ENCODE measurements around the gene MRC1. TPM values are rescaled to one million over a fixed set of nuclear protein-coding genes. Genes with fewer than 3 reads are reported as not detected.

Gene MRC1
- polyA plus RNA-seq, 3 donors, result 0.11 to 0.41 (median 0.34) TPM

DNA sequence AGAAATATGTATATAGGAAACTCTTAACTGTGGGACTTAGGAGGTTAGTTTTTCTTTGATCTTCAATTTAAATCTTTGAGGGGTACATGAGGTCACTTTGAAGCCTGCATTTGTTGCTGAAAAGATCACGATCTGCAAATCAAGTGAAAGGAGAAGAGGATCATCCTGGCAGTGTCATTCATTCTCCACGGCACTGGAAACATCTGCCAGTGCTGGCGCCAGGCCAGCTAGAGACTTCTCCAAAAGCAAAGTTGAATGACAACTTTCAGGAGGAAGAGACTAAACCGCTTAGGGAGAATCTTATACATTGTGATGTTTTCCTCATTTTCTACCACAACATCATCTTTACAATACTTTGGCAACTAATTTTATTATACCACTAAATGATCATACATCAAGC, 42.5 kb downstream of the MRC1 start:
- peaks cover 25 to 30% of the 10 kb centered on the region in 2 donors for H3K4me1 ChIP-seq (ENCODE audit: control insufficient read depth in 1 of 2, insufficient read depth in 2 of 2, low read length in 2 of 2)
- H4K20me1 ChIP-seq (ENCODE audit: insufficient read depth, low read length), result no peaks in the 10 kb centered on the region
- peak; percentile 68 to 76 (median 69) for DNase-seq
- TF ChIP-seq, protein P1, sequence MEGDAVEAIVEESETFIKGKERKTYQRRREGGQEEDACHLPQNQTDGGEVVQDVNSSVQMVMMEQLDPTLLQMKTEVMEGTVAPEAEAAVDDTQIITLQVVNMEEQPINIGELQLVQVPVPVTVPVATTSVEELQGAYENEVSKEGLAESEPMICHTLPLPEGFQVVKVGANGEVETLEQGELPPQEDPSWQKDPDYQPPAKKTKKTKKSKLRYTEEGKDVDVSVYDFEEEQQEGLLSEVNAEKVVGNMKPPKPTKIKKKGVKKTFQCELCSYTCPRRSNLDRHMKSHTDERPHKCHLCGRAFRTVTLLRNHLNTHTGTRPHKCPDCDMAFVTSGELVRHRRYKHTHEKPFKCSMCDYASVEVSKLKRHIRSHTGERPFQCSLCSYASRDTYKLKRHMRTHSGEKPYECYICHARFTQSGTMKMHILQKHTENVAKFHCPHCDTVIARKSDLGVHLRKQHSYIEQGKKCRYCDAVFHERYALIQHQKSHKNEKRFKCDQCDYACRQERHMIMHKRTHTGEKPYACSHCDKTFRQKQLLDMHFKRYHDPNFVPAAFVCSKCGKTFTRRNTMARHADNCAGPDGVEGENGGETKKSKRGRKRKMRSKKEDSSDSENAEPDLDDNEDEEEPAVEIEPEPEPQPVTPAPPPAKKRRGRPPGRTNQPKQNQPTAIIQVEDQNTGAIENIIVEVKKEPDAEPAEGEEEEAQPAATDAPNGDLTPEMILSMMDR (IDR thresholded peaks at IDR 0.05), result no peak
- H3K9me3 ChIP-seq (replicated peaks in 1 of 2; ENCODE audit: control insufficient read depth in 1 of 2, insufficient read depth in 1 of 2, low read length in 2 of 2), result no peaks in the 10 kb centered on the region
- no peaks in the 10 kb centered on the region for H3K9me3 Mint-ChIP-seq
- H3K4me1 Mint-ChIP-seq, result peaks cover 38% of the 10 kb centered on the region
- no peaks in the 10 kb centered on the region for H3K79me2 ChIP-seq (ENCODE audit: insufficient read depth, low read length)
- intact Hi-C loops (cut with micrococcal nuclease), result loop anchor here in 1 of 2 donors (10.0 kb wide), 1 partner anchor 47 kb away; the partner anchor contains the start of gene MRC1
- no peak overlapping the region for H3K9ac ChIP-seq (ENCODE audit: insufficient read depth, low read length, poor library complexity, severe bottlenecking)
- peaks cover 0 to 2% of the 10 kb centered on the region in 2 donors for H3K36me3 Mint-ChIP-seq
- H3K4me3 ChIP-seq (replicated peaks in 1 of 3; ENCODE audit: low read depth in 2 of 3, low read length in 3 of 3), result no peak overlapping the region
- peak overlapping the region in 1 of 2 donors; percentile 79 for H3K4me3 Mint-ChIP-seq
- H2AFZ ChIP-seq (ENCODE audit: insufficient read depth, low read depth, low read length, poor library complexity, severe bottlenecking), result no peak overlapping the region
- 0% methylated on average over 1 of the region's 4 CpGs for WGBS (ENCODE audit: insufficient coverage)
- H3K4me2 ChIP-seq (replicated peaks; ENCODE audit: extremely low read depth, low read length, poor library complexity, severe bottlenecking), result peak overlapping the region; percentile 37
- peak overlapping the region in 5 of 7 donors; percentile 2 to 74 (median 63) for H3K27ac Mint-ChIP-seq
- no peak overlapping the region for H3K27ac ChIP-seq (ENCODE audit: low read depth in 1 of 2, low read length in 2 of 2)
- no peaks in the 10 kb centered on the region for H3K27me3 Mint-ChIP-seq (ENCODE audit: low read depth in 3 of 3)
- no peaks in the 10 kb centered on the region for H3K27me3 ChIP-seq (ENCODE audit: control insufficient read depth in 2 of 2, insufficient read depth in 2 of 2, low read length in 2 of 2)
- H3K36me3 ChIP-seq (replicated peaks in 1 of 2; ENCODE audit: control insufficient read depth in 1 of 2, insufficient read depth in 2 of 2, low read length in 2 of 2), result no peaks in the 10 kb centered on the region

DNA sequence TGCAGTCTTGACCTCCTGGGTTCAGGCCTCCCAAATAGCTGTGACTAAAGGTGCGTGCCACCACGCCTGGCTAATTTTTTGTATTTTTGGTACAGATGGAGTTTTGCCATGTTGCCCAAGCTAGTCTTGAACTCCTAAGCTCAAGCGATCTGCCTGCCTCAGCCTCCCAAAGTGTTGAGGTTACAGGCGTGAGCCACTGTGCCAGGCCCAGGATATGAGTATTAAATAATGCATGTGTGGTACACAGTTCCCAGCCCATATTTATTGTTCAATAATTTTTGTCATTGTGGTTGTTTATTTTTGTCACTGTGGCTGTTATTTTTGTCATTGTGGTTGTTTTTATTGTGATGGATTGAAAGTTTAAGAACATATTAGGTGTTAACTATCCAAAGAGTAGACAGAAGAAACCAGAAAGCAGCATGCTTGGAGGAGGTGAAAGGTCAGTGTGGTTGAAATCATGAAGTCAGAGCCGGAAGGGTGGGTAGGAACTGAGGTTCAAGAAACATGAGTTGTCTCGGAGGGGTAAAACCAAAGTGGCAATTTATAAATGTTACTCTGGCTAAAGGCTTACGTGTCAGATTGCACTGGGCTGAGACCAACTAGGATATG, 45.0 kb downstream of the MRC1 start:
- Mint-ChIP-seq H3K27ac (peak overlapping the region in 2 of 7 donors; percentile 11 to 37), H3K9me3 (no peaks in the 10 kb centered on the region), H3K36me3 (peaks cover 0 to 2% of the 10 kb centered on the region in 2 donors), H3K4me1 (peaks cover 41% of the 10 kb centered on the region), H3K4me3 (peak overlapping the region in 1 of 2 donors; percentile 17), H3K27me3 (ENCODE audit: low read depth in 3 of 3) (no peaks in the 10 kb centered on the region)
- H4K20me1 ChIP-seq (ENCODE audit: insufficient read depth, low read length), result no peaks in the 10 kb centered on the region
- H2AFZ ChIP-seq (ENCODE audit: insufficient read depth, low read depth, low read length, poor library complexity, severe bottlenecking), result no peak overlapping the region
- H3K9me3 ChIP-seq (replicated peaks in 1 of 2; ENCODE audit: control insufficient read depth in 1 of 2, insufficient read depth in 1 of 2, low read length in 2 of 2), result no peaks in the 10 kb centered on the region
- WGBS (ENCODE audit: insufficient coverage), result 90% methylated on average over 4 of the region's 7 CpGs
- H3K9ac ChIP-seq (ENCODE audit: insufficient read depth, low read length, poor library complexity, severe bottlenecking), result no peak overlapping the region
- intact Hi-C loops (cut with micrococcal nuclease), result loop anchor here in 1 of 2 donors (10.0 kb wide), 1 partner anchor 49 kb away; the partner anchor contains the start of gene MRC1
- H3K36me3 ChIP-seq (replicated peaks in 1 of 2; ENCODE audit: control insufficient read depth in 1 of 2, insufficient read depth in 2 of 2, low read length in 2 of 2), result no peaks in the 10 kb centered on the region
- no peaks in the 10 kb centered on the region for H3K27me3 ChIP-seq (ENCODE audit: control insufficient read depth in 2 of 2, insufficient read depth in 2 of 2, low read length in 2 of 2)
- no peak overlapping the region for H3K4me3 ChIP-seq (replicated peaks in 1 of 3; ENCODE audit: low read depth in 2 of 3, low read length in 3 of 3)
- H3K4me1 ChIP-seq (ENCODE audit: control insufficient read depth in 1 of 2, insufficient read depth in 2 of 2, low read length in 2 of 2), result peaks cover 27 to 33% of the 10 kb centered on the region in 2 donors
- H3K4me2 ChIP-seq (replicated peaks; ENCODE audit: extremely low read depth, low read length, poor library complexity, severe bottlenecking), result no peak overlapping the region
- DNase-seq, result peak in 1 of 3 donors; percentile 4
- H3K27ac ChIP-seq (ENCODE audit: low read depth in 1 of 2, low read length in 2 of 2), result no peak overlapping the region
- H3K79me2 ChIP-seq (ENCODE audit: insufficient read depth, low read length), result no peaks in the 10 kb centered on the region
- TF ChIP-seq, protein P1 (IDR thresholded peaks at IDR 0.05), result no peak

All from CD14-positive monocyte (primary cell).